Activated CD4-positive, CD25-positive, alpha-beta regulatory T cell treated with anti-CD3 and anti-CD28 coated beads, Interleukin-2, amount 50 U/mL, for 24 hours (primary cell): ENCODE measurements around the gene TWSG1.
"Not testable (repeated sequence)": the region's sequence is repeated elsewhere in the genome, so short reads cannot be mapped to it uniquely, and the experiment has no call there.

Experiments
- ATAC-seq, 2 donors: fragments of 150-1000 bp; cut with Tn5 transposase; one replicate each; pipeline ENCODE4 v1.10.0; 2021; ENCODE audit warnings: mild to moderate bottlenecking in 1 of 2, moderate library complexity in 1 of 2

TWSG1 gene

DNA sequence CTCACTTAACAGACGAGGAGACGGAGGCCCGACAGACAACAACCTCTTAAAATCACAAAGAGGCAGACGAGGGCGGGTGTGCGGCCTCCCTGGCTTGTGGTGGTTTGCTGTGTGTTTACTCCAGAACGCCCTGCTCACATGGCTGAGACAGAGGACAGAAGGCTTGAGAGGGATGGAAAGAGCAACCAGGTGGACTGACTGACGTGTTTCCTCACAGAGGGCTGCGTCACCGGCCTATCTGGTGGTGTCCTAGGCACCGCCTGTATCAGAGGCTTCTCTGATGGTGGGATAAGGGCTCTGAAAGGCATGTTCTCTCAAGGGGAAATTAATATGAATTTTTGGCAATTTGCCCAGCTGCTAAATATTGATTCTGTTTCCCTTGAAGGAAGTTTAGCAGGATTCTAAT lies 93.7 kb downstream of the TWSG1 start:
- ATAC-seq = no peak

DNA sequence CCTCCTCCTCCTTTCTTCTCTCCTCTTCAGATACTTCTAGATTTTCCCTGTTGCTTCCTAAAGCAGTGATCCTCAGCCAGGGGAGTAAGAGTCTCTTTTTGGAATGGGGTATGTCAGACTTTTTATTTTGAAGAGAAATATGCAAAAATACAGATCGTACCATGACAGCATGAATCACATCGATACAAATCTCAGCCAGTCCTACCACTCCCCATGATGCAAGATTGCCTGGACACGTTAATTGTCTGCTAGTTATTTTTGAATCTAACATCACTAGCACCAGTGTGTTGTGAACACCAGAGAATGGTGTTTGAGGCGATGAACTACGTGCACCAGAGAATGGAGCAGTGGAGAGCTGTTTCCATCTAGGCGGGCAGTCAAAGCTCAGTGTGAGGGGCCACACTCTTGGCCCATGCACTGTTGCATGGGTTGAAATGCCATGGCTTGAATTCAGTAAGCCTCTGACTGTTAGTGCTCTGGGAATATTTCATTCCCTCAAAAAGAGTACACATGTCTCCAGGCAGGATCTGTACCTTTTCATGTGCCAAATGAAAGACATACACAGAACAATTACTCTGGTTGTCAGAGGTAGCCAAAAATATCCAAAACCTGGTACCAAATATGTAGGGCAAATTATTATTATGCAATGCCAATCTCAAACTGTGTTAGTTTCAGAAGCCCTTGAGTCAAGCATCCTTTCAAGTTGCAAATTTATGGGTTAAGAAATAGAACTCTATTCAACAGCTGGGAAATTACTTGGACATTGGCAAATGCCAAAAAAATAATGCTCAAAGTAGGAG lies 94.5 kb downstream of the TWSG1 start:
- no peak for ATAC-seq

- no peak for ATAC-seq
Observed at GRCh38 chr18:9429662-9429993, 95.1 kb downstream of the TWSG1 start.

GRCh38 chr18:9430315-9430714 lies 95.7 kb downstream of the TWSG1 start:
- not testable (repeated sequence) for ATAC-seq

DNA sequence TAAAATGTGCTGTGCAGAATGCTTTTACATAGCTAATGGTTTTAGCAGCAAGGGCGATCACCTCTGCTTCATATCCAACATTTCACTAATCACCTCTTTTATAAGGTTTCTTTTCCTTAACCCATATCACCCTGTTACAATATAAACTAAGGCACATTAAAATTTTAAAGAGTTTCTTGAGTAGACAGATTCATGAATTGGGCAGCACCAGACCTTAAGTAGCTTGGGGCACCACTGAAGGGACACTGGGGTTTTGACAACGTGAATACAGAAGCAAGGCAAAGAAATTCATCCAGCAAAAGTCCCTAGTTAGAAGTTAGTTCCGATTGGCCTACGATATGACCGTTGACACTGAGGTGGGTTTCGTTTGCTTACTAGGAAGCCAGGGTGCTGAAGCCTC lies 96.7 kb downstream of the TWSG1 start:
- ATAC-seq = no peak

- ATAC-seq = not testable (repeated sequence)
Observed at GRCh38 chr18:9433122-9433521, 98.5 kb downstream of the TWSG1 start.

DNA sequence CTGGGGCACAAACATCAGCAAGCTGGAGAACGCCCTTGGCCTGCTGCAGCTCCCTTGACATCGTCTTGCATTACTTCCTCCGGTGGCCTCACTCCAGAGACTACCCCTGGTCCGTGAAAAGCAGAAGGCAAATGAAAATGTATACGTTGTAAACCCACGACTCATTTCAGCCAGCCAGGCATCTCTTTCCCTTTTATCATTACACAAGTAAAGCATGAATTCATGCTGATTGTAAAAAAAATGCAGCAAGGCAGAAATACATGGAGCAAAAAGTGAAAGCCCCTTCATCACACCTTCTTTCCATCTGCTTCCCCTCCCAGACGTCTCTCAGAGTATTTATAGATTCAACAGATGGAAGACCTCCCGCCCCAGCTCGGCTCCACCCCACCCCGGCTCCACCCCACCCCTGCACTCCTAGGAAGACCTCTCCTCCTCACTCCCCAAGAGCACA lies 99.1 kb downstream of the TWSG1 start:
- no peak for ATAC-seq

DNA sequence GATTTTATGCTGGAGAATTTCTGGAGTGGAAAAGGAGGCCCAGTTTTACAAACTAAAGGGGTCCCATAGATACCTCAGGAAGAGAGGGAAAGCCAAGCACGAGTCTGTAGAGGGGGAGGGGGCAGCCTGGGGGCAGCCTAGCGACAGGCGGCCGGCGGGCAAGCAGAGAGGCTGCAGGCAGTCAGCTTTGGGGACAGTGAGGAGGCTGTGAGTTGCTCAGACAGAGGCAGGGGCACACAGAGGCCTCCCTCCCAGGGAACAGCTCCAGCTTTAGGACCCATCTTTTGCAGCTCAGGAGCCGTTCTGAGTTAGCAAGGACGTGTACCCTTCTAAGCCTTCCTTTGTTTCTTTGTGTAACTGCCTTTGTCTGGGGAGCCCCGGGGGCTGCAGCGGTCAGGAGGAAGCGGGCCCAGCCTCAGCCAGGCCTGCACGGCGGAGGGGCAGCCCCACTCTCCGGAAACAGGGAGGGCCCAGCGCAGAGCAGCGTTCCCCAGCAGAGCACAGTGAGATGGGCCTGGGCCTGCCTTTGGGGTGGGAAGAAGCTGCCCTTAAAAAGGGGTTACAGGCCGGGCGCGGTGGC lies 99.6 kb downstream of the TWSG1 start:
- ATAC-seq = no peak

DNA sequence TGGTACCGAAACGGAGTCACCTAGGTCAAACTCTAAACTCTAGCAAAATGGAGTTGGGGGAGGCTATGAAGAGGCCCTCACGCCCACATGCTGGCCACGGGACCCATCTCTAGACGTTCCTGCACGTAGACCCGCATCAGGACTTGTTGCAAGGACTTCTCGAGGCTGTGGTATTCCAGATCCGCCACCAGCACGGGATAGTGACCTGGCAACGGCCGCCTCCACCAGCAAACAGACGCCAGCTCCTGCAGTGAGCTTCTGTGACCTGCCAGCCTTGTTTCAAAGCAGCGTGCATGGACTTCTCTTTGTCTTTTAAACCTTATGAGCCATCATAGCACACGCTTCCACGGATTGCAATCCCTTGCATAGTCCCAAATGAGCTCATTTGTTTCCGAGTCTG lies 100.5 kb downstream of the TWSG1 start:
- no peak for ATAC-seq

DNA sequence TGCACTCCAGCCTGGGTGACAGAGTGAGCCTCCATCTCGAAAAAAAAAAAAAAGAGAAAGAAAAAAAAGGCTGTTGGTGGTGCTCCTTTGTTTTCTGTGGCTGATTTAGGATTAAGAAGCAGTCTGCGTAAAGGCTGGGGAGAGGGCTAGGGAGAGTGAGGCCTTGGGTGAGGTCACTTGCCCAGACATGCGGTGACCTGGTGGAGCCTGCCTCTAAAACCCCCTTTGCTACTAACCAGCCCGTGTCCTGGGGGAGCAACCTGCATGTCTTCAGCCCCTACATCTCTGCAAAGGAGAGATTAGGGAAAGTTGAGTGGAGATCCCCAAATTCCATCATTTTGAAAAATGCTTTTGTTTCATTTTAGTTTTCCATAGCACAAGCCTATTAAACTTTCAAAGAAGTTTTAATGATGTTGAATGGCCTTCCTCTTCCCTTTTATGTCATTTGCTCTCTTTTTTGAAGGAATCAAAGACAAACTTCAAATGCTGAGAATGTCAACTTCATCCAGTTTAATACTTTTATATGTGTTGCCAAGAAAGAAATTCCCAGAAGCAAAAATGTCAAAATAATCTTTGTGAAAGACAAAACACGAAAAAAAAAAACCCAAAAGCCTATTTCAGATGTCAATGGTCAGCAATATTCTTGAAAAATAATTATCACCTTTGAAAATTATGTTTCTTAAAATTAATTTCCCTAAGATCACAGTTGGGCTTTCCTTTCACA lies 101.8 kb downstream of the TWSG1 start:
- ATAC-seq = no peak

GRCh38 chr18:9437021-9437437 lies 102.5 kb downstream of the TWSG1 start:
- ATAC-seq = no peak

- no peak for ATAC-seq
Observed at GRCh38 chr18:9437672-9438071, 103.1 kb downstream of the TWSG1 start.

DNA sequence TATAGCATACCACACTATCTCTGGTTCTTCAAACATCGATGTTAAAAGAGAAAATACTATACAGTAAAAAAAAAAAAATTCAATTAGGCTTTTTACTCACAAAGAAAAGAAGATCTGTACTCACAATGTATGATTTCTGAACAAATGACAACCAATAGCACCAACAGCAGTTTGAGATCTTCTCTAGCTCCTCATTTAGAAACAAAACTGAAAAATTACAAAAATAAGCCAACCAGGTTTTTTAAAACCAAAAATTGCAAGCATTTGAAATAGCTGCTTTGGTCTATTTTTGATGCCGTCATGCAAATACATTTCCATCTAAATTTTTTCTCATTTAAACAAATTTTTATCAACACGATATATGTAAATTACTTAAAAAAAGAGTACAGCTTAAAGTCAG lies 106.5 kb downstream of the TWSG1 start:
- no peak for ATAC-seq

DNA sequence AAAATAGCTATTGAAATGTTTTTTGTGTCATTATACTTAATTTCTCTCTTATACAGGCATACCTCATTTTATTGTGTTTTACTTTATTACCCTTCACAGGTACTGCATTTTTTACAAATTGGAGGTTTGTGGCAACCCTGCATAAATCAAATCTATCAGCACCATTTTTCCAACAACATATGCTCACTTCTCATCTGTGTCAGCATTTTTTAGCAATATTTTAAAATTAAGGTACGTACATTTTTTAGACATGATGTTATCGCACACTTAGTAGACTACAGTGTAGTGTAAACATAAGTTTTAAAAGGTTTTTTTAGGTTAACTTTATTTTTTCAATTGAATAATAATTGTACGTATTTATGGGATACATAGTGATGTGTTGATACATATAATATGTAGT lies 110.0 kb downstream of the TWSG1 start:
- ATAC-seq = no peak

GRCh38 chr18:9446839-9447238 lies 112.3 kb downstream of the TWSG1 start:
- no peak for ATAC-seq

- ATAC-seq = no peak
Observed at GRCh38 chr18:9447334-9447733, 112.8 kb downstream of the TWSG1 start.

GRCh38 chr18:9449600-9450414 lies 115.2 kb downstream of the TWSG1 start:
- ATAC-seq = no peak

- not testable (repeated sequence) for ATAC-seq
Observed at GRCh38 chr18:9450920-9451319, 116.3 kb downstream of the TWSG1 start.
